ENCODE data around the gene LMAN1. TPM values are rescaled to one million over a fixed set of nuclear protein-coding genes. Genes with fewer than 3 reads are reported as not detected.

Gene LMAN1, protein sequence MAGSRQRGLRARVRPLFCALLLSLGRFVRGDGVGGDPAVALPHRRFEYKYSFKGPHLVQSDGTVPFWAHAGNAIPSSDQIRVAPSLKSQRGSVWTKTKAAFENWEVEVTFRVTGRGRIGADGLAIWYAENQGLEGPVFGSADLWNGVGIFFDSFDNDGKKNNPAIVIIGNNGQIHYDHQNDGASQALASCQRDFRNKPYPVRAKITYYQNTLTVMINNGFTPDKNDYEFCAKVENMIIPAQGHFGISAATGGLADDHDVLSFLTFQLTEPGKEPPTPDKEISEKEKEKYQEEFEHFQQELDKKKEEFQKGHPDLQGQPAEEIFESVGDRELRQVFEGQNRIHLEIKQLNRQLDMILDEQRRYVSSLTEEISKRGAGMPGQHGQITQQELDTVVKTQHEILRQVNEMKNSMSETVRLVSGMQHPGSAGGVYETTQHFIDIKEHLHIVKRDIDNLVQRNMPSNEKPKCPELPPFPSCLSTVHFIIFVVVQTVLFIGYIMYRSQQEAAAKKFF
- total RNA-seq, result 63.1 TPM
- long read RNA-seq, full-length matches to known transcripts, result 12 of 41 reads
- long read RNA-seq, partial matches to known transcripts, result 22 of 41 reads
- long read RNA-seq, other reads (novel, unspliced or antisense), result 7 of 41 reads

GRCh38 chr18:59358712-59359575 lies at the start of gene LMAN1:
Gene LMAN1 (minus strand): TSS chr18:59359265. CDS start chr18:59359244, 21 bp downstream.
- DNase-seq (ENCODE audit: low spot score), result peak; percentile 98

GRCh38 chr18:59402432-59403090 lies 43.5 kb upstream of the LMAN1 start:
- DNase-seq (ENCODE audit: low spot score), result no peak

- no peak for DNase-seq (ENCODE audit: low spot score)
These were observed 41.3 kb upstream of the LMAN1 start for GRCh38 chr18:59400407-59400806.

GRCh38 chr18:59395226-59396175 lies 36.4 kb upstream of the LMAN1 start:
- no peak for DNase-seq (ENCODE audit: low spot score)

GRCh38 chr18:59393381-59393780 lies 34.3 kb upstream of the LMAN1 start:
- no peak for DNase-seq (ENCODE audit: low spot score)

GRCh38 chr18:59388817-59389216 lies 29.8 kb upstream of the LMAN1 start:
- DNase-seq (ENCODE audit: low spot score), result no peak

GRCh38 chr18:59387687-59388565 lies 28.9 kb upstream of the LMAN1 start:
- DNase-seq (ENCODE audit: low spot score), result no peak

DNA sequence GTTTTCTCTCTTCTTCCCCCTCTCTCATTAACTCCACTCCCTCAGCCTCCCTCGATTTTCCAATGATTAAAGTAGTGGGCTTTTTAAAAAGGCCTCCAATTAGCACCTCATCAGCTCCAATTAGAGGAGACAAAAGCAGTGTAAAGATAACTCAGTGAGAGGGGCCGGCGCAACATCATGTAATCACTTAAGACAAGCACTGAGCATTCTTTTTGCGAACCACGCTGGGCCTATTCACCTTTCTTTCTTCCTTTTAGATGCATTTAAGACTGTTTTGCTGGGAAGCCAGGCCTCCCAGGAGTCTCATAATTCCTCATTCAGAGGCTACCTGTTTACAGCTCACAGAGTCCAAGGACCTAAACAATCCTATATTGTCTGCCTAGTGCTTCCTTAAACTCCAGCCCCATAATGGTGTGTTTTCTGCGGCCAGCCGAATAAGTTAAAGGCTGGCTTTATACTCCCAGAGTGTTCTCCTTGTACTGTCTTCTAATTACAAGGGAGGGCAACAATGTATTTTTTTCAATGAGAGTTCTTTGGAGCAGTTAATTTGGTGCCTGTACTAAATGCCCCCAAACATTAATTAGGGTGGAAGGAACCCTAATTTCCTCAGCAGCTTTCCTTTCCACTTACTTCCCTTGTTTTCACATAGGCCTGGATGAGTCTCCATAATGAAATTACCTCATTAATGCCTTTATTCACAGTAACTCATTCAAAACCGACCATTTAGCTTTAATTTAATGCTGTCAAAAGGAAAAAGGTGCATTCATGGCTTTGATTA lies 28.0 kb upstream of the LMAN1 start:
- no peak for DNase-seq (ENCODE audit: low spot score)

DNA sequence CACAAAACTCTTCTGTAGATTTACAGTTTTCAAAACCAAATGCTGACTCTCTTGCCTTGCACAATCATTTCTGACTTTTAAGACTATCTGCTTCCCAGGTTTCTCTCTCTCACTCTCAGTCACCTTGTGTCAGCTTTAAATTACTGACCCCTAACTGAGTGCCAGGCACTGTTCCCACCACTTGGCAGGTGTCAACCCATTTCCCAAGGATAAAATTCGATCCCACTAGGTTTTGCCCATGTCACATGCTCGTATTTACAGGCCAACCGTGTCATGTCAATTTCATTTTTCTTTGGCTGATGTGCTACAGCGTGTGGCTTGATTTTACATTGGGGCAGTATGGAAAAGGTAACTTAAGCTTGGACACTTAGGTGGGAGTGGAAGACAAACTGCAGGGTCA lies 26.1 kb upstream of the LMAN1 start:
- DNase-seq (ENCODE audit: low spot score), result no peak

GRCh38 chr18:59383851-59384250 lies 24.8 kb upstream of the LMAN1 start:
- no peak for DNase-seq (ENCODE audit: low spot score)

DNA sequence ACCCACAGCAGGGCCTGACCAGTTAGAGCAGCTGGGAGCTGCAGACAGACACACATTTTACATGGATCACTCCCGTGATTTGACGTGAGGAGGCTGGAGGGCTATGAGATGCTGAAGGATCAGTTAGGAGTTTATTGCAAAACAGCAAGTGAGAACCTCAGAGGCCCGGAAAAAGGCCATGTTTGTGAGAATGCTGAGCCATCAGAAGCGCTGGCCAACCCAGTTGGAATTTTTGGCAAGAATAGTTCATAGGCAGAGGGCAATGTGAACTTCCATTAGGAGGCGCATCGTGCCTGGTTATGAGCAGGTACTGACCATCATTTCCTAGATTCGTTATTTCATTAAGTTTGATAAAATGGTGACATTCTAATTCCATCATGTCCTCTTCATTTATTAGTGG lies 23.3 kb upstream of the LMAN1 start:
- DNase-seq (ENCODE audit: low spot score), result no peak

DNA sequence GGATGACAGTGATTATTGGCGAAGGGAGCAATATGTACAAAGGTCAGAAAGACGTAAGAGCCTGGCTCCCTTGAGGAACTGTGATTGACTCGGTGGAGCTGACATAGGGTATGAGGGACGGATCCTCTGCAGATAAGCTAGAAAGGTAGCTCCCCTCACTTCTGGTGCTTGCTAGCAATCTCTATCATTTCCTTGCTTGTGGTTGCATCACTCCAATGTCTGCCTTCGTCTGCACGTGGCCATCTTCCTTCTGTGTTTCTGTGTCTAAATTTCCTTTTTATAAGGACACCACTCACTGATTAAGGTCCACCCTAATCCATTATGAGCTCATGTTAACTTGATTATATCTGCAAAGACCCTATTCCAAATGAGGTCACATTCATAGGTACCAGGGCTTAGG lies 22.9 kb upstream of the LMAN1 start:
- no peak for DNase-seq (ENCODE audit: low spot score)

DNA sequence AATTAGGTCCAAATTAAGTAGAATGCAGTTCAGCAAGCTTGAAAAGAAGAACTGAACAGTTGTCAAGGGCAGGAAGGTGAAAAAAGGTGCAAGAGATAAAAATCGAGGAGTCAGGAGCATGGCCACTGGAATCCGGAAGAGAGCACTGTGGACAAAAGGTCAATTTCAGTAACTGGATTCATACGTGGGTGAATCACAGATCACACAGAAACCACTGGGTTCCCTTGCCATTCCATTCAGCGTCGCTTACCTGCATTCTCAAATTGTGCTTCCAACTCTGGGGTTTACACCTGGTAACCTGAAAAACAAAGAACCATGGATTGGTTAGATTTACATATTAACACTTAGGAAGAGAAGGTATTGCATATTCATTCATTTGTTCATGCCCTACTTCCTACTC lies 21.6 kb upstream of the LMAN1 start:
- no peak for DNase-seq (ENCODE audit: low spot score)

DNA sequence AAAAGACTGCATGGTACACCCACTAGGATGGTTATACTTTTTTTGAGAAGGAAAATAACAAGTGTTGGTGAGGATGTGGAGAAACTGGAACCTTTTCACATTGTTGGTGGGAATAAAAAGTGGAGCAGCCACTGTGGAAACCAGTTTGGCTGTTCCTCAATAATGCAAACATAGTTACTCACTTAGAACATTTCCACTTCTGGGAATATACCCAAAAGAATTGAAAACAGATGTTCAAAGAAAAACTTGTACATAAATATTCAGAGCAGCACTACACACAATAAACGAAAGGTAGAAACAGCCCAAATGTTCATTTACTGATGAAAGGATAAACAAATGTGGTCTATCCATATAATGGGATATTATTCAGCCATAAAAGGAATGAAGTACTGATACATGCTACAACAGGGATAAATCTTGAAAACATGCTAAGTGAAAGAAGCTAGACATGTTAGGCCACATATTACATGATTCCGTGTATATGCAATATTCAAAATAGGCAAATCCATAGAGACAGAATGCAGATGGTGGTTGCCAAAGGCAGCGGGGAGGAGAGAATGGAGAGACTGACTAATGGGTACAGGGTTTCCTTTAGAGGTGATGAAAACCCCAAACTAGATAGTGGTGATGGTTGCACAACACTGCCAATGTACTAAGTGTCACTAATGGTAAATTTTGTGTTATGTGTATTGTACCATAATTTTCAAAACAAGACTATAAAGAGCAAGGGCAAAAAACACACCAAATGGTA lies 20.9 kb upstream of the LMAN1 start:
- no peak for DNase-seq (ENCODE audit: low spot score)

DNA sequence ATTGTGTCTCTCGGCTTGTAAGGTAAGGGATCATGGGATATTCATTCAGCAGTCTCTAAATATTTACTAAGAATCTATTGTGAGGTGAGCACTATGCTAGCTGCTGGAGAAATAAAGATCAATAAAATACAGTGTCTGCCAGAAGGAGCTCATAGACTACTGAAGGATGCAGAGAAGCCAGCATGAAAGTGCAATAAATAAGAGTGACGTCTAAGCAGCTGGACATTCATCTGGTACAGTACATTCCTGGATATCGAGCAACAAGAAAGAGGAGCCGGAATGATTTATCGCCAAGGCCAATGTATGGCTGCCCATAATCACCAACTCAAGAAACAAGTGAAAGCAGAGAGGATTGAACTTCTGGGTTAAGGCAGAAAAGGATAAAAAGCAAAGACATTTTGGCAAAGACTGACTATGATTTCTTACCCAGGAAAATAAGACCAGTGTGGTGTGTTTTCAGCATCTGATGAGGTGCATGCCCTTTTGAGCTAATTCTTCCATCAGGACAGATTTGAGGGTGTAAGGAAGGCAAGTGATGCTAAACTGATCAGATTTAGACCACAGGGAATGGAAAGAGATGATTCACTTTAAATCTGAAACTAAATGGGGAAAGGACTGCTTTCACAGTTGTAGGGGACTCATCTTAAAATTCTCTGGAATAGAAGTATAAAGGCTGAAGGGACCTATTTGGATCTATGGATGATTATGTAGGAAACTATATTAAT lies 18.7 kb upstream of the LMAN1 start:
- DNase-seq (ENCODE audit: low spot score), result no peak

DNA sequence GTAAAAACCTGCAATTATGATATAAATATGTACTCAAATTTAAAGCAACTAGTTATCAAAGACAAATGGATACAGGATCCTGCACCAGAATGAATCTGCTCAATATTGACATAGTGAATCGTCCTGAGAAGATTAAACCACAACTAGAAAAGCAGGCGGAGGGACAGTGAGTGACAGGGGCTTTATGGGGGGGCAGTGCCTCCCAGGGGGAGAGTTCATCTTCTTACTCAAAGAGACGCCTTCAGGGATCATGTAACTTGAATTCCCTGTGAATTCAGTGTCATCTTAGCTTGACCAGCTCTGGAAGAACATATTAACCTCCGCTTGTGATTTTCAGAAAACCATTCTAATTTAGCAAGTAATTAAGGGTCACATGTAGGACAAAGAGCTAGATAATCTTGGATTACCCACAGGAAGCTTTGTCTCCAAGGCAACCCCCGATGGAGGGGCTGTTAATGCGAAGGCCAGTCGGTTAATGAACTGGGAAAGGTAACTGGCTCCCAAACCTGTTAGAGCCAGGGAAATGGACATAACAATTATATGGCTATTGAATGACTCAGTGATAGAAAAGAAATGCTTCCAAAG lies 17.4 kb upstream of the LMAN1 start:
- no peak for DNase-seq (ENCODE audit: low spot score)

- DNase-seq (ENCODE audit: low spot score), result no peak
These were observed 15.1 kb upstream of the LMAN1 start for GRCh38 chr18:59374128-59374527.
